PC-3 (cell line): ENCODE measurements around the gene SDK1. TPM values are rescaled to one million over a fixed set of nuclear protein-coding genes. Genes with fewer than 3 reads are reported as not detected.

Experiments
- ATAC-seq: fragments of 200-7000 bp; cut with Tn5 transposase; 2 replicates; pipeline ENCODE4 v1.9.1; 2020; ENCODE audit warnings: mild to moderate bottlenecking, moderate library complexity
- BruUV-seq: library from RNA; stranded (reverse); fragments of 400-500 nt; replicated peaks from 2 replicates; lab custom pipeline; 2021; lab: Mats Ljungman, UMichigan
- CTCF ChIA-PET: fragments of 300-600 bp; sonication (Branson Sonifier 250); formaldehyde crosslinking; loops from one replicate; lab custom pipeline; 2022; ENCODE audit warnings: antibody characterized with exemption; lab: Charles Lee
- POLR2A ChIA-PET: fragments of 300-600 bp; sonication (Branson Sonifier 250); formaldehyde crosslinking; loops from one replicate; lab custom pipeline; 2022; ENCODE audit warnings: antibody characterized with exemption; ENCODE audit not compliant: unreplicated experiment; lab: Charles Lee
- DNase-seq: peaks from one replicate; pipeline ENCODE4 v3.0.0-alpha.2; 2015
- H2AFZ ChIP-seq: fragments of 300-600 bp; sonication (generic); 2 replicates; pipeline ENCODE4 v1.6.0; 2016; ENCODE audit warnings: antibody characterized with exemption, low read length
- H3F3A ChIP-seq: fragments of 300-600 bp; sonication (generic); one replicate; pipeline ENCODE4 v1.6.0; 2017; ENCODE audit warnings: antibody characterized with exemption, low read length, control low read depth, mild to moderate bottlenecking; ENCODE audit not compliant: unreplicated experiment
- H3K27ac ChIP-seq: fragments of 300-600 bp; sonication (generic); 2 replicates; pipeline ENCODE4 v1.5.1; 2016; ENCODE audit warnings: mild to moderate bottlenecking, low read length
- H3K27me3 ChIP-seq: fragments of 300-600 bp; sonication (generic); 2 replicates; pipeline ENCODE4 v1.6.1; 2016; ENCODE audit warnings: low read length, mixed read lengths
- H3K36me3 ChIP-seq: fragments of 300-600 bp; sonication (generic); 2 replicates; pipeline ENCODE4 v1.6.1; 2016; ENCODE audit warnings: low read depth, mixed run types, low read length, mixed read lengths
- H3K4me1 ChIP-seq: fragments of 300-600 bp; sonication (generic); 2 replicates; pipeline ENCODE4 v1.5.1; 2016; ENCODE audit warnings: low read length; ENCODE audit not compliant: insufficient read depth
- H3K4me2 ChIP-seq: fragments of 300-600 bp; sonication (generic); 2 replicates; pipeline ENCODE4 v1.6.0; 2016; ENCODE audit warnings: low read length
- H3K4me3 ChIP-seq: fragments of 300-600 bp; sonication (generic); 2 replicates; pipeline ENCODE4 v1.5.1; 2016; ENCODE audit warnings: mild to moderate bottlenecking, low read length, mixed read lengths
- H3K79me2 ChIP-seq: fragments of 300-600 bp; sonication (generic); 2 replicates; pipeline ENCODE4 v1.6.1; 2017; ENCODE audit warnings: low read length, mixed read lengths
- H3K9ac ChIP-seq: fragments of 300-600 bp; sonication (generic); 2 replicates; pipeline ENCODE4 v1.6.0; 2016; ENCODE audit warnings: mild to moderate bottlenecking, low read length
- H3K9me2 ChIP-seq: fragments of 300-600 bp; sonication (generic); replicated peaks from 2 replicates; pipeline ENCODE4 v1.6.1; 2016; ENCODE audit warnings: mixed run types, low read length, mixed read lengths
- H3K9me3 ChIP-seq: fragments of 300-600 bp; sonication (generic); 2 replicates; pipeline ENCODE4 v1.6.1; 2016; ENCODE audit warnings: low read length, mixed read lengths
- H4K20me1 ChIP-seq: fragments of 300-600 bp; sonication (generic); 2 replicates; pipeline ENCODE4 v1.6.1; 2016; ENCODE audit warnings: low read length, mixed read lengths
- CTCF ChIP-seq: fragments of 300-600 bp; sonication (generic); conservative IDR thresholded peaks from 2 replicates; pipeline ENCODE4 v1.5.1; 2017; ENCODE audit warnings: antibody characterized with exemption, low read depth, mild to moderate bottlenecking, low read length
- EZH2 ChIP-seq: fragments of 300-600 bp; sonication (generic); IDR thresholded peaks from one replicate; pipeline ENCODE4 v1.6.1; 2017; ENCODE audit warnings: antibody characterized with exemption, mild to moderate bottlenecking, low read length; ENCODE audit not compliant: unreplicated experiment
- EZH2phosphoT487 ChIP-seq: fragments of 300-600 bp; sonication (generic); IDR thresholded peaks from 2 replicates; pipeline ENCODE4 v1.6.1; 2018; ENCODE audit warnings: mild to moderate bottlenecking, antibody characterized with exemption, low read length, borderline replicate concordance
- intact Hi-C: fragments of 100-400 bp; cut with micrococcal nuclease; formaldehyde crosslinking; loops from 2 replicates; pipeline ENCODE4 v1.9.0; 2023
- total RNA-seq: library from RNA; depleted of rRNA; stranded (reverse); fragments of >200 nt; gene quantifications from 2 replicates; pipeline ENCODE4 v1.2.3, GENCODE V29; 2014

SDK1 gene
- total RNA-seq, 1 experiment from 2014 or later, result 2.8 TPM

- ATAC-seq (no peak), DNase-seq (no peak)
- Histone ChIP-seq H3F3A (no peaks in the 10 kb centered on the region), H4K20me1 (no peaks in the 10 kb centered on the region), H3K9ac (no peak overlapping the region), H3K4me2 (no peak overlapping the region), H3K4me1 (no peaks in the 10 kb centered on the region), H3K27ac (no peak overlapping the region), H3K9me2 (no peaks in the 10 kb centered on the region), H3K4me3 (no peak overlapping the region), H2AFZ (no peak overlapping the region), H3K27me3 (no peaks in the 10 kb centered on the region), H3K79me2 (no peaks in the 10 kb centered on the region), H3K9me3 (no peaks in the 10 kb centered on the region), H3K36me3 (no peaks in the 10 kb centered on the region)
- CTCF ChIA-PET, result no interaction called here
- POLR2A ChIA-PET, result no interaction called here
- intact Hi-C loops, result no loop called here
- TF ChIP-seq EZH2phosphoT487, result no peak
- TF ChIP-seq CTCF, result no peak
- no peak for TF ChIP-seq EZH2
- BruUV-seq, result no TSS peak
Observed at GRCh38 chr7:4218481-4218880, 917.4 kb downstream of the SDK1 start.

DNA sequence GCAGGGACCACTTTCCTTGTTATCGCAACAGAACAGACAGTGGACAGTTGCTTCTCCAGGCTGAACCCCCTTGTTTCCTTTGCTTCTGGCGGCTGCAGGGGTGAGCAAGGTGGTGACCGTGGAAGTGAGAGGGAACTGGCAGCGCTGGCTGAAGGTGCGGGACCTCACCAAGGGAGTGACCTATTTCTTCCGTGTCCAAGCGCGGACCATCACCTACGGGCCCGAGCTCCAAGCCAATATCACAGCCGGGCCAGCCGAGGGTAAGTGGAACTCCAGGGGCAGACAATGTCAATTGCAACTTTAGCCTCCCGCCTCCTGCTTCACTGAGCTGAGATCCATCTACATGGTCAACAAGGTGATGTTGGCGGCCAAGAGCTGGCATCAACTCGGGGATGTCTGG, 919.0 kb downstream of the SDK1 start:
- H3K36me3 ChIP-seq, result no peaks in the 10 kb centered on the region
- no peak for TF ChIP-seq EZH2
- TF ChIP-seq EZH2phosphoT487, result no peak
- TF ChIP-seq CTCF, result no peak
- H3K79me2 ChIP-seq, result no peaks in the 10 kb centered on the region
- DNase-seq (no peak), ATAC-seq (no peak)
- intact Hi-C loops, result no loop called here
- H3K9me3 ChIP-seq, result no peaks in the 10 kb centered on the region
- no peaks in the 10 kb centered on the region for H4K20me1 ChIP-seq
- H3K27me3 ChIP-seq, result no peaks in the 10 kb centered on the region
- no peak overlapping the region for H3K27ac ChIP-seq
- no TSS peak for BruUV-seq
- CTCF ChIA-PET, result no interaction called here
- H3K4me2 ChIP-seq, result no peak overlapping the region
- H3K4me1 ChIP-seq, result no peaks in the 10 kb centered on the region
- no peak overlapping the region for H3K9ac ChIP-seq
- no peaks in the 10 kb centered on the region for H3K9me2 ChIP-seq
- H3F3A ChIP-seq, result no peaks in the 10 kb centered on the region
- no peak overlapping the region for H2AFZ ChIP-seq
- POLR2A ChIA-PET, result no interaction called here
- H3K4me3 ChIP-seq, result no peak overlapping the region

GRCh38 chr7:4221043-4221442, 920.0 kb downstream of the SDK1 start:
- intact Hi-C loops, result no loop called here
- Histone ChIP-seq H3K27me3 (no peaks in the 10 kb centered on the region), H3K9me2 (no peaks in the 10 kb centered on the region), H3K4me1 (no peaks in the 10 kb centered on the region), H3F3A (no peaks in the 10 kb centered on the region), H3K9ac (no peak overlapping the region), H3K4me3 (no peak overlapping the region), H3K79me2 (no peaks in the 10 kb centered on the region), H3K9me3 (no peaks in the 10 kb centered on the region), H3K4me2 (no peak overlapping the region), H3K36me3 (no peaks in the 10 kb centered on the region), H4K20me1 (no peaks in the 10 kb centered on the region), H3K27ac (no peak overlapping the region), H2AFZ (no peak overlapping the region)
- BruUV-seq, result no TSS peak
- CTCF ChIA-PET, result no interaction called here
- TF ChIP-seq EZH2 (no peak), EZH2phosphoT487 (no peak), CTCF (no peak)
- POLR2A ChIA-PET, result no interaction called here
- ATAC-seq (no peak), DNase-seq (no peak)
